Muscle layer of duodenum (tissue), 2 donors: ENCODE results near the gene CACTIN.

ENCODE experiments used
- H3K27ac ChIP-seq: one replicate; pipeline ENCODE4 v1.7.0; 2013; ENCODE audit warnings: mild to moderate bottlenecking, low read length
- H3K27me3 ChIP-seq: one replicate; pipeline ENCODE4 v1.7.0; 2013; ENCODE audit warnings: low read depth, mild to moderate bottlenecking, control low read depth, low read length
- H3K36me3 ChIP-seq, 2 donors: one replicate each; pipeline ENCODE4 v1.7.0; 2013; ENCODE audit warnings: low read length in 2 of 2, control low read depth in 1 of 2, mild to moderate bottlenecking in 1 of 2; ENCODE audit not compliant: insufficient read depth in 2 of 2, control insufficient read depth in 1 of 2
- H3K4me1 ChIP-seq, 2 donors: one replicate each; pipeline ENCODE4 v1.7.0; 2013; ENCODE audit warnings: low read length in 2 of 2, mild to moderate bottlenecking in 2 of 2, control low read depth in 1 of 2, moderate library complexity in 1 of 2; ENCODE audit not compliant: insufficient read depth in 2 of 2, control insufficient read depth in 1 of 2
- H3K4me3 ChIP-seq, 2 donors: one replicate each; pipeline ENCODE4 v1.7.0; 2013; ENCODE audit warnings: low read length in 2 of 2, low read depth in 1 of 2, mild to moderate bottlenecking in 1 of 2
- H3K9me3 ChIP-seq, 2 donors: one replicate each; pipeline ENCODE4 v1.7.0; 2013; ENCODE audit warnings: low read length in 2 of 2, control low read depth in 1 of 2, mild to moderate bottlenecking in 1 of 2; ENCODE audit not compliant: control insufficient read depth in 1 of 2
- donor health status: healthy.

CACTIN gene

DNA sequence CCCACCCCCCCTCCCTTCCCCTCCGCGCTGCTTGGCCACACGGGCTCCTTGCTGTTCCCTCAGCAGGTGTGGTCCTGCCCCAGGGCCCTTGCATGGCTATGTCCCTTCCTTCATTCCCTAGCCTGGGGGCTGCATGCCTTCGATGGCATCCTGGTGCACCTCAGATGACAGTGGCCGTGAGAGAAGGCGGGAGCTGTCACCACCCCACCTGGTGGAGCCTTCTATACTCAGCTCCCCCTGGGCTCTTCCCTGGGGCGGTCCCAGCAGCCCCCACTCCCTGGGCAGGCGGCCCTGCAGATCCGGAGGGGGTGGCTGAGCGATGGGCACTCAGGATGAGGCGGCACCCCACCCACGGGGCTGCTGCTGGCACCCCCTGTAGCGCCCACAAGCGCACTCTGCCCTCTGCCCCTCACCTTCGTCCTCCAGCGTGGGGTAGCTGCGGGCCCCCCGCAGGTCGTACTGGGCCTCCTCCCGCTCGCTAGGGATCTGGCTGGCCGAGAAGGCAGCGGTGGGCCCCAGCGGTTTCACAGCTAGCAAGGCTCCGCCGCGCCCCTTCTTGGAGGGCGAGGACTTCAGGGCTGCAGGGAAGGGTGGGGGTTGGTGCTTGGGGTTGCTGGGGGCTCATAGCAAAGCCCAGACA is 17.2 kb upstream of the CACTIN start:
- Histone ChIP-seq H3K9me3 (no peaks in the 10 kb centered on the region), H3K4me3 (no peak overlapping the region), H3K27me3 (no peaks in the 10 kb centered on the region), H3K27ac (no peak overlapping the region), H3K4me1 (peaks cover 0 to 5% of the 10 kb centered on the region in 2 donors), H3K36me3 (peaks cover 10 to 72% of the 10 kb centered on the region in 2 donors)

GRCh38 chr19:3642987-3643673 is 16.5 kb upstream of the CACTIN start:
- no peak overlapping the region for H3K27ac ChIP-seq
- H3K36me3 ChIP-seq: peaks cover 10 to 72% of the 10 kb centered on the region in 2 donors
- no peak overlapping the region for H3K4me3 ChIP-seq
- H3K4me1 ChIP-seq: peaks cover 0 to 5% of the 10 kb centered on the region in 2 donors
- H3K27me3 ChIP-seq: no peaks in the 10 kb centered on the region
- no peaks in the 10 kb centered on the region for H3K9me3 ChIP-seq

DNA sequence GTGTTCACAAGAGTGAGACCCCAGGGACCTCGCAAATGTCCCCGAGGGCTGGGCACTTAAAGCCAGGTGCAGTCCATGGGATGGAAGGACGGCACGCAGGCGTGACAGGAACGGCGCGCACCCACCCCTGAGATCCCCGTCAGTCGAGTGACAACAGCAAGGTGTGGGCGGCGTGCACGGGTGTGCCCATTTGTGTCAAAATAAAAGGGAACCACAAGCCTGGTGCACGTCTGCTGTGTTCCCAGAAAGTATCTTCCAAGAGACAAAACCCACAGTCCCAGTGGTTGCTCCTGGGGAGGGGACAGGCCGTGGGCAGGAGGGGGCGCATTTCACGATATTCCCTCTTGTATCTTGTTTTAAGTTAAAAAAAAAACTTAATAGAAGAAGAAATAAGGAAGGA is 15.7 kb upstream of the CACTIN start:
- Histone ChIP-seq H3K27me3 (no peaks in the 10 kb centered on the region), H3K36me3 (peaks cover 10 to 76% of the 10 kb centered on the region in 2 donors), H3K27ac (no peak overlapping the region), H3K4me1 (peaks cover 0 to 5% of the 10 kb centered on the region in 2 donors), H3K4me3 (no peak overlapping the region), H3K9me3 (no peaks in the 10 kb centered on the region)

DNA sequence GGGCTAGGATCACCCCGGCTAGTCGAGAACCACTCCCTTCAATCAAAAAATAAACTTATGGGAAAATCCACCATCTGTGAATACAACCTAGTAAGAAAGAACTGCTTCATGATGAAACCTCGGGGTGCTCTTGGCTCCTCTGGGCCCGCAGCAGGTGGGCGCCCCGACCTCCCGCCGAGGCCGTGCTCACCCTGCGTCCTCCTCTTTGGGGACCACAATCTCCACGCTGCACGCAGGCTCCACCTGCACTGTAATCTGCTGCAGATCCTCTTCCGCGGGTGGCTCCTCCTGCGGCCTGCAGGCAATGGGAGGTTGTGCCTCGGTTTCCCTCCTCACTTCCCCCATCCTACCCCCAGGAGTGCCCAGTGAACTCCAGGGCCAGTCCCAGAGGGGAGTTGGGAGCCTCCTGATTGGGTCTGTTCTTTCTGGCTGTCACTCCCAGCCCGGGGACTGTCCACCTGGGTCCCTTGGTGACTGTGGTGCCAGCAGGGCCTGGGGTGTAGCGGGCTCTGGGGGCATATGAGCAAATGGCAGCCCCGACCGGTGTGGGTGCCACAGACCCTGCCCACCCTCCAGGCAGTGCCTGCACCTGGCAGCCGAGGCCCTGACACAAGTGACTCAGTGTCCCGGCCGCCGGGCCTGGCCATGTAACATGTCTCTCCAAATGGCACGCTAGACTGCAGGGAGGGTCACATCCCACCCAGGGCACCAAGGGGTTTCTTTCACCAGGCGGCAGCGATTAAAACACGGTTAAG is 15.1 kb upstream of the CACTIN start:
- Histone ChIP-seq H3K36me3 (peaks cover 10 to 80% of the 10 kb centered on the region in 2 donors), H3K27ac (no peak overlapping the region), H3K9me3 (no peaks in the 10 kb centered on the region), H3K27me3 (no peaks in the 10 kb centered on the region), H3K4me1 (peaks cover 0 to 5% of the 10 kb centered on the region in 2 donors), H3K4me3 (no peak overlapping the region)

DNA sequence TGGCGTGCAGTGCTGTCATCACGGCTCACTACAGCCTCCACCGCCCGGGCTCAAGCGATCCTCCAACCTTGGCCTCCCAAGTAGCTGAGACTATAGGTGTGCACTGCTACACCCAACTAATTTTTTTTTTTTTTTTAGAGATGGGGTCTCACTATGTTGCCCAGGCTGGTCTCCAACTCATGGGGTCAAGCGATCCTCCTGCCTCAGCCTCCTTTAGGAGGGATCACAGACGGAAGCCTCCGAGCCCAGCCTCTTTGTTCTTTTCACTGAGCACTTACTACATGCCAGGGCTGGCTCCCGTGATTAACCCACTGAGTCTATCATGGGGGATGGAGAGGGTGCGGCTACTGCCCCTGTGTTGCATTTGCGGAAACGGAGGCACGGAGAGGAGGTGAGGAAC is 12.9 kb upstream of the CACTIN start:
- H3K4me3 ChIP-seq: no peak overlapping the region
- H3K27ac ChIP-seq: no peak overlapping the region
- H3K27me3 ChIP-seq: no peaks in the 10 kb centered on the region
- H3K36me3 ChIP-seq: peaks cover 10 to 77% of the 10 kb centered on the region in 2 donors
- H3K4me1 ChIP-seq: peaks cover 0 to 1% of the 10 kb centered on the region in 2 donors
- no peaks in the 10 kb centered on the region for H3K9me3 ChIP-seq

GRCh38 chr19:3638208-3639193 is 11.9 kb upstream of the CACTIN start:
- Histone ChIP-seq H3K36me3 (peaks cover 10 to 69% of the 10 kb centered on the region in 2 donors), H3K27ac (no peak overlapping the region), H3K27me3 (no peaks in the 10 kb centered on the region), H3K9me3 (no peaks in the 10 kb centered on the region), H3K4me1 (no peaks in the 10 kb centered on the region), H3K4me3 (no peak overlapping the region)

DNA sequence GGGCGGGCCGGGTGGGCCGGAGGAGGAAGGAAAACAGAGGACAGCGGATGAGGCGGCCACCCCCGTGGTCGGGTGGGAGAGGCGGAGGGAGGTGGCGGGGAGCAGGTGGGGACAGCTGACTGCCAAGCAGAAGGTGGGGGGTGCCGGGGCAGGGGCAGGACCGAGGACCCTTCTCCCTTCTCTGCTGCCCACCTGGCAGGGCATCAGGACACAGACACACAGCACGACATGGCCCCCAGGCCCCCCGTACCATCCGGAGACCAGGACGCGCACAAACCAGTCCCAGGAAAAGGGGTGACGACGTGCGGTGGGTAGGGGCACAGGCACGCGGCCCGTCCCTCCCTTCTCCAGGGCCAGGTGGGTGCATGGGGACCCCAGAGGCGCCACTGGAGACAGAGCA is 11.0 kb upstream of the CACTIN start:
- Histone ChIP-seq H3K4me3 (no peak overlapping the region), H3K36me3 (peaks cover 10 to 72% of the 10 kb centered on the region in 2 donors), H3K9me3 (no peaks in the 10 kb centered on the region), H3K27ac (no peak overlapping the region), H3K27me3 (no peaks in the 10 kb centered on the region), H3K4me1 (no peaks in the 10 kb centered on the region)

GRCh38 chr19:3636962-3637361 is 10.4 kb upstream of the CACTIN start:
- Histone ChIP-seq H3K4me1 (no peaks in the 10 kb centered on the region), H3K36me3 (peaks cover 15 to 72% of the 10 kb centered on the region in 2 donors), H3K27me3 (no peaks in the 10 kb centered on the region)

GRCh38 chr19:3636506-3636905 is 9.9 kb upstream of the CACTIN start:
- Histone ChIP-seq H3K4me3 (no peak overlapping the region), H3K9me3 (no peaks in the 10 kb centered on the region), H3K36me3 (peaks cover 19 to 72% of the 10 kb centered on the region in 2 donors), H3K27ac (no peak overlapping the region), H3K27me3 (no peaks in the 10 kb centered on the region), H3K4me1 (no peaks in the 10 kb centered on the region)

More at GRCh38 chr19:3636962-3637361, 10.4 kb upstream of the CACTIN start:
- no peak overlapping the region for H3K27ac ChIP-seq
- H3K4me3 ChIP-seq: no peak overlapping the region
- no peaks in the 10 kb centered on the region for H3K9me3 ChIP-seq

GRCh38 chr19:3634496-3635045 is 8.0 kb upstream of the CACTIN start:
- Histone ChIP-seq H3K36me3 (peaks cover 11 to 69% of the 10 kb centered on the region in 2 donors), H3K27ac (no peak overlapping the region), H3K4me3 (no peak overlapping the region)

More at GRCh38 chr19:3634496-3635045, 8.0 kb upstream of the CACTIN start:
- Histone ChIP-seq H3K4me1 (no peaks in the 10 kb centered on the region), H3K9me3 (no peaks in the 10 kb centered on the region), H3K27me3 (no peaks in the 10 kb centered on the region)
